IMR-90 (cell line): ENCODE data around the gene KCNJ8. TPM values are rescaled to one million over a fixed set of nuclear protein-coding genes. Genes with fewer than 3 reads are reported as not detected.

Experiments used
- ATAC-seq: fragments of 200-7000 bp; cut with Tn5 transposase; 2 replicates; pipeline ENCODE4 v1.9.1; 2020; ENCODE audit warnings: low read depth, mild to moderate bottlenecking, moderate library complexity
- BruUV-seq: library from RNA; stranded (reverse); fragments of 400-500 nt; replicated peaks from 2 replicates; lab custom pipeline; 2021; lab: Mats Ljungman, UMichigan
- CTCF ChIA-PET: fragments of 300-600 bp; formaldehyde crosslinking; extraction: SDS; loops from one replicate; lab custom pipeline; 2021; ENCODE audit warnings: antibody characterized with exemption; lab: Yijun Ruan, JAX
- POLR2A ChIA-PET: fragments of 300-600 bp; sonication (Branson Sonifier 250); formaldehyde crosslinking; loops from one replicate; lab custom pipeline; 2022; ENCODE audit warnings: antibody characterized with exemption; ENCODE audit not compliant: unreplicated experiment; lab: Charles Lee
- DNase-seq: peaks from one replicate; pipeline ENCODE4 v3.0.0; 2013
- H2AFZ ChIP-seq: replicated peaks from 2 replicates; pipeline ENCODE3; 2013; ENCODE audit warnings: low read length, mild to moderate bottlenecking; ENCODE audit not compliant: poor library complexity
- H2AK5ac ChIP-seq: 2 replicates; pipeline ENCODE4 v1.6.1; 2013; ENCODE audit warnings: low read depth, low read length, inconsistent platforms
- H2AK9ac ChIP-seq: replicated peaks from 2 replicates; pipeline ENCODE3; 2013; ENCODE audit warnings: mild to moderate bottlenecking, low read depth, low read length, moderate library complexity; ENCODE audit not compliant: poor library complexity
- H2BK120ac ChIP-seq: 2 replicates; pipeline ENCODE4 v1.6.1; 2013; ENCODE audit warnings: low read depth, low read length, inconsistent platforms
- H2BK15ac ChIP-seq: 3 replicates; pipeline ENCODE4 v1.6.1; 2013; ENCODE audit warnings: low read depth, low read length, inconsistent platforms
- H2BK20ac ChIP-seq: 2 replicates; pipeline ENCODE4 v1.6.1; 2013; ENCODE audit warnings: low read depth, mild to moderate bottlenecking, inconsistent platforms, low read length, moderate library complexity
- H2BK5ac ChIP-seq: 2 replicates; pipeline ENCODE4 v1.6.1; 2013; ENCODE audit warnings: mild to moderate bottlenecking, low read depth, low read length, inconsistent platforms; ENCODE audit not compliant: poor library complexity, severe bottlenecking
- H3K14ac ChIP-seq: replicated peaks from 2 replicates; pipeline ENCODE4 v1.6.1; 2013; ENCODE audit warnings: low read depth, low read length, inconsistent platforms
- H3K18ac ChIP-seq: 2 replicates; pipeline ENCODE4 v1.6.1; 2013; ENCODE audit warnings: low read depth, low read length, control low read depth
- H3K23ac ChIP-seq: 2 replicates; pipeline ENCODE4 v1.6.1; 2013; ENCODE audit warnings: low read depth, low read length, inconsistent platforms
- H3K27ac ChIP-seq: 2 replicates; pipeline ENCODE4 v1.5.1; 2013; ENCODE audit warnings: mild to moderate bottlenecking, control low read depth, low read length; ENCODE audit not compliant: insufficient read depth
- H3K27me3 ChIP-seq: 2 replicates; pipeline ENCODE4 v1.6.1; 2013; ENCODE audit warnings: low read length; ENCODE audit not compliant: control insufficient read depth, insufficient read depth
- H3K36me3 ChIP-seq: 2 replicates; pipeline ENCODE4 v1.6.1; 2013; ENCODE audit warnings: low read length, mixed read lengths; ENCODE audit not compliant: control insufficient read depth, insufficient read depth
- H3K4ac ChIP-seq: 2 replicates; pipeline ENCODE4 v1.6.1; 2013; ENCODE audit warnings: low read depth, low read length, inconsistent platforms
- H3K4me1 ChIP-seq: 2 replicates; pipeline ENCODE4 v1.6.1; 2013; ENCODE audit warnings: low read length, mixed read lengths; ENCODE audit not compliant: control insufficient read depth, insufficient read depth
- H3K4me2 ChIP-seq: 2 replicates; pipeline ENCODE4 v1.6.1; 2013; ENCODE audit warnings: low read depth, mild to moderate bottlenecking, control low read depth, low read length, moderate library complexity
- H3K4me3 ChIP-seq: 2 replicates; pipeline ENCODE4 v1.5.1; 2013; ENCODE audit warnings: low read depth, mild to moderate bottlenecking, control low read depth, low read length, moderate library complexity; ENCODE audit not compliant: insufficient read depth
- H3K56ac ChIP-seq: 2 replicates; pipeline ENCODE4 v1.6.1; 2013; ENCODE audit warnings: low read length, inconsistent platforms; ENCODE audit not compliant: insufficient read depth; ENCODE audit errors: extremely low read depth
- H3K79me1 ChIP-seq, 2 experiments: 2 replicates each; pipeline ENCODE4 v1.6.1; 2013; ENCODE audit warnings: low read length in 2 of 2, inconsistent platforms in 1 of 2, low read depth in 1 of 2
- H3K9ac ChIP-seq: 2 replicates; pipeline ENCODE4 v1.6.1; 2013; ENCODE audit warnings: low read depth, low read length, control low read depth
- H3K9me1 ChIP-seq: 2 replicates; pipeline ENCODE4 v1.6.1; 2013; ENCODE audit warnings: low read length, inconsistent platforms; ENCODE audit not compliant: insufficient read depth
- H3K9me3 ChIP-seq: 2 replicates; pipeline ENCODE4 v1.6.1; 2013; ENCODE audit warnings: low read length; ENCODE audit not compliant: control insufficient read depth, insufficient read depth
- H4K20me1 ChIP-seq: 2 replicates; pipeline ENCODE4 v1.6.1; 2013; ENCODE audit warnings: low read length, inconsistent platforms; ENCODE audit not compliant: insufficient read depth
- H4K5ac ChIP-seq: 2 replicates; pipeline ENCODE4 v1.6.1; 2013; ENCODE audit warnings: mild to moderate bottlenecking, low read depth, low read length, control low read depth
- H4K8ac ChIP-seq, 2 experiments: 2 replicates each; pipeline ENCODE4 v1.6.1; 2013; ENCODE audit warnings: low read depth in 2 of 2, low read length in 2 of 2, control low read depth in 1 of 2, inconsistent platforms in 1 of 2
- H4K91ac ChIP-seq: 2 replicates; pipeline ENCODE4 v1.6.1; 2013; ENCODE audit warnings: low read depth, low read length, inconsistent platforms; ENCODE audit not compliant: insufficient read depth
- BHLHE40 ChIP-seq: fragments of 150-350 bp; IDR thresholded peaks from 2 replicates; pipeline ENCODE4 v1.6.1; 2016; ENCODE audit warnings: mild to moderate bottlenecking, low read depth, low read length
- CEBPB ChIP-seq: IDR thresholded peaks from 2 replicates; pipeline ENCODE4 v1.6.1; 2012; ENCODE audit warnings: low read depth, low read length, improper control_type of control experiment
- CHD1 ChIP-seq: IDR thresholded peaks from 2 replicates; pipeline ENCODE4 v1.6.1; 2012; ENCODE audit warnings: low read depth, low read length, improper control_type of control experiment
- FOS ChIP-seq: fragments of 150-350 bp; IDR thresholded peaks from 2 replicates; pipeline ENCODE4 v1.6.1; 2016; ENCODE audit warnings: low read depth, low read length
- MAFK ChIP-seq: IDR thresholded peaks from 2 replicates; pipeline ENCODE4 v1.6.1; 2012; ENCODE audit warnings: low read depth, low read length, improper control_type of control experiment
- MAZ ChIP-seq: IDR thresholded peaks from 2 replicates; pipeline ENCODE4 v1.6.1; 2012; ENCODE audit warnings: low read depth, mild to moderate bottlenecking, low read length, improper control_type of control experiment, moderate library complexity, borderline replicate concordance
- MXI1 ChIP-seq: IDR thresholded peaks from 2 replicates; pipeline ENCODE4 v1.6.1; 2012; ENCODE audit warnings: low read depth, mild to moderate bottlenecking, low read length, moderate library complexity, borderline replicate concordance
- NFE2L2 ChIP-seq: fragments of 150-350 bp; IDR thresholded peaks from 2 replicates; pipeline ENCODE4 v1.6.1; 2016; ENCODE audit warnings: low read depth, mild to moderate bottlenecking, low read length
- POLR2A ChIP-seq: IDR thresholded peaks from 2 replicates; pipeline ENCODE4 v1.6.1; 2012; ENCODE audit warnings: mild to moderate bottlenecking, low read depth, low read length
- RAD21 ChIP-seq: IDR thresholded peaks from 2 replicates; pipeline ENCODE4 v1.6.1; 2012; ENCODE audit warnings: low read length, improper control_type of control experiment
- RCOR1 ChIP-seq: IDR thresholded peaks from 2 replicates; pipeline ENCODE4 v1.6.1; 2012; ENCODE audit warnings: mild to moderate bottlenecking, low read length, improper control_type of control experiment; ENCODE audit not compliant: insufficient replicate concordance
- RFX5 ChIP-seq: IDR thresholded peaks from 2 replicates; pipeline ENCODE4 v1.8.0; 2012; ENCODE audit warnings: low read depth, mild to moderate bottlenecking, low read length, moderate library complexity
- SMC3 ChIP-seq: fragments of 150-350 bp; IDR thresholded peaks from 2 replicates; pipeline ENCODE4 v1.6.1; 2016; ENCODE audit warnings: low read depth, mild to moderate bottlenecking, antibody characterized with exemption, low read length, moderate library complexity
- WGBS, 2 experiments: methylation state at CpG; one replicate each; pipeline versions ENCODE4 v1.1.5 to v1.1.7; 2013; ENCODE audit warnings: missing lambda C conversion rate in 2 of 2; ENCODE audit not compliant: insufficient read length in 1 of 2; ENCODE audit errors: extremely low coverage in 2 of 2; 5-methylcytosine and 5-hydroxymethylcytosine counted together
- dilution Hi-C: fragments of 300-500 bp; cut with HindIII; formaldehyde crosslinking; loops from one replicate; pipeline ENCODE4 v1.14.3; 2018; ENCODE audit warnings: low sequenced_read_pairs; ENCODE audit not compliant: unreplicated experiment
- in situ Hi-C: fragments of 300-500 bp; cut with MboI; formaldehyde crosslinking; loops from 3 replicates; pipeline ENCODE4 v1.14.3; 2019; ENCODE audit warnings: low sequenced_read_pairs, inconsistent platforms, mixed read lengths
- intact Hi-C: fragments of 100-400 bp; cut with micrococcal nuclease; formaldehyde crosslinking; loops from 2 replicates; pipeline ENCODE4 v1.10.0; 2022
- polyA plus RNA-seq, 3 experiments: library from polyadenylated mRNA; depleted of rRNA; stranded (reverse); fragments of >200 nt; gene quantifications; 2 replicates each; pipeline ENCODE4 v1.2.3, GENCODE V29; 2012; ENCODE audit warnings: low replicate concordance in 1 of 3
- total RNA-seq: library from RNA; depleted of rRNA; stranded (reverse); fragments of >200 nt; gene quantifications from 2 replicates; pipeline ENCODE4 v1.2.3, GENCODE V29; 2012
- TF ChIP-seq, protein P1 (sequence below): fragments of 150-350 bp; IDR thresholded peaks from 2 replicates; pipeline ENCODE4 v1.6.1; 2017; ENCODE audit warnings: mild to moderate bottlenecking, antibody characterized with exemption, low read length, low read depth
- TF ChIP-seq, protein P2 (sequence below): fragments of 150-350 bp; IDR thresholded peaks from 2 replicates; pipeline ENCODE4 v1.6.1; 2016; ENCODE audit warnings: low read depth, mild to moderate bottlenecking, low read length, moderate library complexity, borderline replicate concordance
- TF ChIP-seq, protein P3 (sequence below): conservative IDR thresholded peaks from 2 replicates; pipeline ENCODE4 v1.5.1; 2012; ENCODE audit warnings: mild to moderate bottlenecking, low read depth, low read length, improper control_type of control experiment

KCNJ8 gene
- total and polyA plus RNA-seq, 2 of the 4 experiments (the other 2 are of a cell fraction) = 8.0 to 15.8 TPM

DNA sequence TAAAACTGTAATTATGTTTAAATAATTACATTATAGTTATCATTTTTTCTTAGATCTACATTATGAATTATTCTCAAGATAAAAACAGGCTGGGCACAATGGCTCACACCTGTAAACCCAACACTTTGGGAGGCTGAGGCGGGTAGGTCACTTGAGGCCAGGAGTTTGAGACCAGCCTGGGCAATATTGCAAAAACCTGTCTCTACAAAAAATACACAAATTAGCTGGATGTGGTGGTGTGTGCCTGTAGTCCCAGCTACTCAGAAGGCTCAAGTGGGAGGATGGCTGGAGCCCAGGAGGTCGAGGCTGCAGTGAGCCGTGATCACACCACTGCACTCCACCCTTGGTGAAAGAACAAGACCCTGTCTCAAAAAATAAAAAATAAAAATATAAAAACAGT, 40.3 kb upstream of the KCNJ8 start:
- in situ Hi-C loops = no loop called here

More for the DNA sequence above, 40.3 kb upstream of the KCNJ8 start:
- TF ChIP-seq RFX5 (no peak), POLR2A (no peak), MAZ (no peak), SMC3 (no peak), MAFK (no peak), RCOR1 (no peak), FOS (no peak), MXI1 (no peak), RAD21 (no peak), CHD1 (no peak), CEBPB (no peak), BHLHE40 (no peak), NFE2L2 (no peak)
- TF ChIP-seq, protein P1, sequence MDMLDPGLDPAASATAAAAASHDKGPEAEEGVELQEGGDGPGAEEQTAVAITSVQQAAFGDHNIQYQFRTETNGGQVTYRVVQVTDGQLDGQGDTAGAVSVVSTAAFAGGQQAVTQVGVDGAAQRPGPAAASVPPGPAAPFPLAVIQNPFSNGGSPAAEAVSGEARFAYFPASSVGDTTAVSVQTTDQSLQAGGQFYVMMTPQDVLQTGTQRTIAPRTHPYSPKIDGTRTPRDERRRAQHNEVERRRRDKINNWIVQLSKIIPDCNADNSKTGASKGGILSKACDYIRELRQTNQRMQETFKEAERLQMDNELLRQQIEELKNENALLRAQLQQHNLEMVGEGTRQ = no peak
- TF ChIP-seq, protein P2, sequence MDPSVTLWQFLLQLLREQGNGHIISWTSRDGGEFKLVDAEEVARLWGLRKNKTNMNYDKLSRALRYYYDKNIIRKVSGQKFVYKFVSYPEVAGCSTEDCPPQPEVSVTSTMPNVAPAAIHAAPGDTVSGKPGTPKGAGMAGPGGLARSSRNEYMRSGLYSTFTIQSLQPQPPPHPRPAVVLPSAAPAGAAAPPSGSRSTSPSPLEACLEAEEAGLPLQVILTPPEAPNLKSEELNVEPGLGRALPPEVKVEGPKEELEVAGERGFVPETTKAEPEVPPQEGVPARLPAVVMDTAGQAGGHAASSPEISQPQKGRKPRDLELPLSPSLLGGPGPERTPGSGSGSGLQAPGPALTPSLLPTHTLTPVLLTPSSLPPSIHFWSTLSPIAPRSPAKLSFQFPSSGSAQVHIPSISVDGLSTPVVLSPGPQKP = no peak
- TF ChIP-seq, protein P3, sequence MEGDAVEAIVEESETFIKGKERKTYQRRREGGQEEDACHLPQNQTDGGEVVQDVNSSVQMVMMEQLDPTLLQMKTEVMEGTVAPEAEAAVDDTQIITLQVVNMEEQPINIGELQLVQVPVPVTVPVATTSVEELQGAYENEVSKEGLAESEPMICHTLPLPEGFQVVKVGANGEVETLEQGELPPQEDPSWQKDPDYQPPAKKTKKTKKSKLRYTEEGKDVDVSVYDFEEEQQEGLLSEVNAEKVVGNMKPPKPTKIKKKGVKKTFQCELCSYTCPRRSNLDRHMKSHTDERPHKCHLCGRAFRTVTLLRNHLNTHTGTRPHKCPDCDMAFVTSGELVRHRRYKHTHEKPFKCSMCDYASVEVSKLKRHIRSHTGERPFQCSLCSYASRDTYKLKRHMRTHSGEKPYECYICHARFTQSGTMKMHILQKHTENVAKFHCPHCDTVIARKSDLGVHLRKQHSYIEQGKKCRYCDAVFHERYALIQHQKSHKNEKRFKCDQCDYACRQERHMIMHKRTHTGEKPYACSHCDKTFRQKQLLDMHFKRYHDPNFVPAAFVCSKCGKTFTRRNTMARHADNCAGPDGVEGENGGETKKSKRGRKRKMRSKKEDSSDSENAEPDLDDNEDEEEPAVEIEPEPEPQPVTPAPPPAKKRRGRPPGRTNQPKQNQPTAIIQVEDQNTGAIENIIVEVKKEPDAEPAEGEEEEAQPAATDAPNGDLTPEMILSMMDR = no peak
- Histone ChIP-seq H3K4me3 (no peak overlapping the region), H2BK20ac (no peak overlapping the region), H2AK9ac (no peak overlapping the region), H2BK15ac (no peak overlapping the region), H3K4me1 (no peaks in the 10 kb centered on the region), H3K9ac (no peak overlapping the region), H4K91ac (no peak overlapping the region), H2BK120ac (no peak overlapping the region), H4K5ac (no peak overlapping the region), H2AK5ac (no peak overlapping the region), H3K23ac (no peak overlapping the region), H3K9me1 (no peaks in the 10 kb centered on the region), H3K36me3 (no peaks in the 10 kb centered on the region), H3K14ac (no peak overlapping the region), H4K20me1 (no peaks in the 10 kb centered on the region), H3K18ac (no peak overlapping the region), H3K9me3 (no peaks in the 10 kb centered on the region), H2BK5ac (no peak overlapping the region), H3K4ac (no peak overlapping the region), H2AFZ (no peak overlapping the region), H3K79me1 (no peaks in the 10 kb centered on the region), H3K27ac (no peak overlapping the region), H3K56ac (no peak overlapping the region), H3K4me2 (no peak overlapping the region), H4K8ac (no peak overlapping the region), H3K27me3 (no peaks in the 10 kb centered on the region)
- intact Hi-C loops (no loop called here), dilution Hi-C loops (no loop called here)
- POLR2A ChIA-PET = no interaction called here
- CTCF ChIA-PET = no interaction called here
- no CpG with 5 or more reads among the region's 3 CpGs for WGBS, 2 experiments
- no TSS peak for BruUV-seq
- ATAC-seq (no peak), DNase-seq (no peak)
